Measurements from ENCODE around the gene AOPEP. TPM values are rescaled to one million over a fixed set of nuclear protein-coding genes. Genes with fewer than 3 reads are reported as not detected.

AOPEP gene
- total and polyA plus RNA-seq, 2 of the 13 experiments (the other 11 are each of a cell fraction or from before 2014, with no cell fraction given) = 22.2 to 41.6 TPM

GRCh38 chr9:94999832-95000231 lies 273.3 kb downstream of the AOPEP start (continued):
- no peak for TF ChIP-seq MNT (IDR thresholded peaks at IDR 0.05)

GRCh38 chr9:95000821-95001220 lies 274.3 kb downstream of the AOPEP start:
- Histone ChIP-seq H3K79me2 (ENCODE audit: insufficient read depth, low read length) (peaks cover 40% of the 10 kb centered on the region), H3K4me2 (ENCODE audit: low read depth, low read length) (no peak overlapping the region), H3K27me3 (ENCODE audit: control insufficient read depth in 1 of 2, insufficient read depth in 2 of 2, low read length in 2 of 2) (no peaks in the 10 kb centered on the region; a peak in 1 of 5 replicates), H3K9me3 (ENCODE audit: low read length) (no peaks in the 10 kb centered on the region), H3K4me3 (replicated peaks in 1 of 3; ENCODE audit: insufficient read depth in 1 of 3, low read depth in 2 of 3, low read length in 3 of 3) (no peak overlapping the region), H3K4me1 (ENCODE audit: insufficient read depth, low read length) (peaks cover 36% of the 10 kb centered on the region), H3K27ac (ENCODE audit: extremely low read length, insufficient read depth, low read length) (no peak overlapping the region), H3K36me3 (replicated peaks in 1 of 2; ENCODE audit: control insufficient read depth in 1 of 2, insufficient read depth in 2 of 2, low read length in 2 of 2) (no peaks in the 10 kb centered on the region; a peak in 1 of 5 replicates), H2AFZ (ENCODE audit: low read length) (no peak overlapping the region), H3K9ac (ENCODE audit: insufficient read depth, low read depth, low read length) (no peak overlapping the region), H4K20me1 (ENCODE audit: insufficient read depth, low read length) (no peaks in the 10 kb centered on the region)
- CTCF ChIA-PET (ENCODE audit: low intra/inter-chr PET ratio, low total read pairs) = no interaction called here
- intact Hi-C loops (cut with micrococcal nuclease; ENCODE audit: unreplicated experiment) (loop anchor here (10.0 kb wide), 1 partner anchor 216 kb away; no protein-coding TSS in a partner anchor), in situ Hi-C loops (cut with HindIII; ENCODE audit: extremely low pct_ligation_motif_present, low pct_unique_long_range_greater_than_20kb) (no loop called here)
- 98% methylated on average over 6 of the region's 6 CpGs for WGBS (ENCODE audit: low lambda C conversion rate)
- no TSS peak for BruUV-seq (replicated peaks)
- no peak for DNase-seq (ENCODE audit: low spot score)
- POLR2A ChIA-PET = no interaction called here
- no peak for FAIRE-seq
- TF ChIP-seq SMAD3 (CRISPR knock-in tag; IDR thresholded peaks at IDR 0.05) (no peak), TCF7L2 (IDR thresholded peaks at IDR 0.05; ENCODE audit: low read depth, low read length) (no peak), ZNF782 (CRISPR knock-in tag; IDR thresholded peaks at IDR 0.05; ENCODE audit: borderline replicate concordance) (no peak), DRAP1 (CRISPR knock-in tag; IDR thresholded peaks at IDR 0.05) (no peak), ZSCAN29 (CRISPR knock-in tag; conservative IDR thresholded peaks at IDR 0.05) (no peak), RCOR2 (CRISPR knock-in tag; IDR thresholded peaks at IDR 0.05) (no peak), ZFP82 (CRISPR knock-in tag; IDR thresholded peaks at IDR 0.05; ENCODE audit: borderline replicate concordance) (no peak), SP1 (IDR thresholded peaks at IDR 0.05) (no peak), SP1 (CRISPR knock-in tag; IDR thresholded peaks at IDR 0.05) (no peak), SAFB2 (CRISPR knock-in tag; IDR thresholded peaks at IDR 0.05; ENCODE audit: borderline replicate concordance, low read depth) (no peak)
- no peak for ATAC-seq
